Coronary artery (tissue), 2 donors: ENCODE measurements around the gene UBFD1.
"Not testable (repeated sequence)": the region's sequence is repeated elsewhere in the genome, so short reads cannot be mapped to it uniquely, and the experiment has no call there.

Experiments used
- DNase-seq: peaks from one replicate; pipeline ENCODE4 v3.0.0-alpha.2; 2017; ENCODE audit warnings: low spot score
- H3K27ac ChIP-seq, 2 donors: fragments of 200-600 bp; sonication (generic); one replicate each; pipeline ENCODE4 v1.5.1; 2016 to 2019
- H3K4me3 ChIP-seq: fragments of 200-600 bp; sonication (generic); 2 replicates; pipeline ENCODE4 v1.5.1; 2016; ENCODE audit warnings: mild to moderate bottlenecking, moderate library complexity
- TF ChIP-seq, protein P1 (sequence below): fragments of 200-600 bp; sonication (generic); IDR thresholded peaks from one replicate; pipeline ENCODE4 v1.5.1; 2019; ENCODE audit warnings: antibody characterized with exemption

The UBFD1 gene, protein sequence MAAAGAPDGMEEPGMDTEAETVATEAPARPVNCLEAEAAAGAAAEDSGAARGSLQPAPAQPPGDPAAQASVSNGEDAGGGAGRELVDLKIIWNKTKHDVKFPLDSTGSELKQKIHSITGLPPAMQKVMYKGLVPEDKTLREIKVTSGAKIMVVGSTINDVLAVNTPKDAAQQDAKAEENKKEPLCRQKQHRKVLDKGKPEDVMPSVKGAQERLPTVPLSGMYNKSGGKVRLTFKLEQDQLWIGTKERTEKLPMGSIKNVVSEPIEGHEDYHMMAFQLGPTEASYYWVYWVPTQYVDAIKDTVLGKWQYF

DNA sequence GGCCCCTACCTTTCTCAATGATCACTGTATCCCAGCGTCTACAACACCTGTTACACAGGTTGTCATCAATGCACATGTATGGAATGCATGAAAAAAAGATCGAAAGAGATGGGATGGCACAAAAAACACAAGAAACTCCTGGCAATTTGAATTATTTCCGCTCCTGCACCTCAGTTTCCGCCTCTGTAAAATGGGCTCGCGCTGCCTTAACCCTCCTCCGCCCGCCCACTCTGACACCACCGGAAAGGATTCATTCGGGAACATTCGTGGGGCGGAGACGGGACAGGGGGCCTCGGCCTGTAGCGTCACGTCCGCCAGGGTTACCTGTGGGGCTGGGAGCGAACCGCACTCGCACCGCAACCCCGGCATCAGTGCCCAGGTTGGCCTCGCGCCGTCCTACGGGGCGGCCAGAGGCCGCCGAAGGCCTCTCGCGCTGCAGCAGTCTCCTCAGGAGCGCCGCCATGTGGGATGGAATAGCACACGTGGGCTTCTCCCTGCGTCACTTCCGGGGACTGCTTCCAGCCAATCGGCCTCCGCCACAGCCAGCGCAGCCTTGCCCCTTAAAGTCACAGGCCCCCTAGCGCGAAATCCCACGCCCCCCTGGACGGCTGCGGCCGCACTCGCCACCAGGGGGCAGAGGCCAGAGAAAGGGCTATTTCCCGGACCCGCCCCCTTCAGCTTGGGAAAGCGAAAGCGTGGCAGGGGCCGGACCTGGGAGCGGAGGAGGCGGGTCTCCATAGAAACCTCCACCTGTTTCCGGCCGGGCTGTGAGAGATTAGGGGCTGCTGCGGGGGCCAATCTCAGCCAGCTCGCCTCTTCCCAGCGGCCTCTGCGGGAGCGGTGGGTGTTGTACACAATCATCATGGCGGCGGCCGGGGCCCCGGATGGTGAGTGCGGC is at the start of gene UBFD1, which contains the start of gene EARS2:
UBFD1 (plus strand) TSS at position 847 of the 898 bp plus-strand sequence; CDS start at position 863, 16 bp downstream.
EARS2 (minus strand) TSS at position 470 of the 898 bp plus-strand sequence; CDS start at position 463, 7 bp downstream.
- DNase-seq: peak; percentile 99
- TF ChIP-seq, protein P1, sequence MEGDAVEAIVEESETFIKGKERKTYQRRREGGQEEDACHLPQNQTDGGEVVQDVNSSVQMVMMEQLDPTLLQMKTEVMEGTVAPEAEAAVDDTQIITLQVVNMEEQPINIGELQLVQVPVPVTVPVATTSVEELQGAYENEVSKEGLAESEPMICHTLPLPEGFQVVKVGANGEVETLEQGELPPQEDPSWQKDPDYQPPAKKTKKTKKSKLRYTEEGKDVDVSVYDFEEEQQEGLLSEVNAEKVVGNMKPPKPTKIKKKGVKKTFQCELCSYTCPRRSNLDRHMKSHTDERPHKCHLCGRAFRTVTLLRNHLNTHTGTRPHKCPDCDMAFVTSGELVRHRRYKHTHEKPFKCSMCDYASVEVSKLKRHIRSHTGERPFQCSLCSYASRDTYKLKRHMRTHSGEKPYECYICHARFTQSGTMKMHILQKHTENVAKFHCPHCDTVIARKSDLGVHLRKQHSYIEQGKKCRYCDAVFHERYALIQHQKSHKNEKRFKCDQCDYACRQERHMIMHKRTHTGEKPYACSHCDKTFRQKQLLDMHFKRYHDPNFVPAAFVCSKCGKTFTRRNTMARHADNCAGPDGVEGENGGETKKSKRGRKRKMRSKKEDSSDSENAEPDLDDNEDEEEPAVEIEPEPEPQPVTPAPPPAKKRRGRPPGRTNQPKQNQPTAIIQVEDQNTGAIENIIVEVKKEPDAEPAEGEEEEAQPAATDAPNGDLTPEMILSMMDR: peak; percentile 82
- H3K4me3 ChIP-seq: peak within 1 kb of the TSS; percentile 81
- H3K27ac ChIP-seq: peak within 1 kb of the TSS; percentile 91 to 93

DNA sequence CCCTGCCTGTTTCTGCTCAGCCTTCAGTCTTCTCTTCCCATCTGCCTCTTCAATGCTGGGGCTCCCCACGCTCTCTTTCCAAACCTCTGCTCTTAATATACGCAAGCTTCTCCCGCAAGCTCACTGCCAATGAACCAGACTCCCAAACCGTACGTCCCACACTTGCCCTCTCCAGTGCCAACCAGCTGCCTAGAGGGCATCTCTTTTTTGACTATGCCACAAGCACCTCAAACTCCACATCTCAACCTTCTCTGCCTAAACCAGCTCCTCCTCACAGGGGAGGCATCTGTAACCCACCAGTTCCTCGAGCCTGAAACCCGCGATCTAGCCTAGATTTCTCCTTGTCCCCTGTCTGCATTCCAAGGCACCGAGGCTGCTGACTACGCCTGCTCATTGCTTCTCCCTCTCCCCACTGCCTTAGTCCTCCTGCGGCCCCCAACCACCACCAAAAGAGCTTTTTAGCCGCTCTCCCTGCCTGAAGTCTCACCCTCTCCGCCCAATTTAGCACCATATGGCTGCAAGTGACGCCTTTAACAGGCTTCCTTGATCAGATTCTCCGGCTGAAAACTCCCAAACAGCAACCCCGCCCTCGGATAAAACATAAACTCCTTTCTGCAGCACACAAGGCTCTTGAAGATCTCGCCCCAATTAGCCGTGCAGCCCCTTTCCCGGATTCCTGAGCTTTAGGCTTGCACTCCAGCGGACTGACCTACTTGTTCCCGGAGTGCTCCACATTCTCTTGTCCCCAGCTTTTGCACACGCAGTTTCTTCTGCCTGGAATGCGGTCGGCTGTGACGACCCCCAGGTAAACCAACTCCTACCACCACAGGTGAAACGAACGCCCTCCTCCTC is 48.7 kb upstream of the UBFD1 start:
- Histone ChIP-seq H3K27ac (peak overlapping the region in 1 of 2 donors; percentile 60), H3K4me3 (peak overlapping the region; percentile 92)
- DNase-seq: no peak
- TF ChIP-seq, protein P1: no peak

DNA sequence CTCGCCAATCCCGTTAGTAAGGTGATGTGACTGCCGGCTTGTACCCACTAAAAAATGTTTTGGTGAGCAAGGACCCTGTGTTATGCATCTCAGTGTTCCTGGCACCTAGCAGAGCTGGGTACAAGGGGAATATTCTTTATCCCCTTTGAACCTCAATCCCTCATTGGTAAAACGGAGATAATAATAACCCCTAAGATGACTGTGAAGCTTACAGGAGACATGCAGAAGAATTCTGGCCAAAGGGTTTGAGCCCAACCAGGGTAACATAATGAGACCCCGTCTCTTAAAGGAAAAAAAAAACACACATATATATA is 48.1 kb upstream of the UBFD1 start:
- DNase-seq: no peak
- peak overlapping the region; percentile 60 to 84 for H3K27ac ChIP-seq
- TF ChIP-seq, protein P1: no peak
- peak overlapping the region; percentile 92 for H3K4me3 ChIP-seq

DNA sequence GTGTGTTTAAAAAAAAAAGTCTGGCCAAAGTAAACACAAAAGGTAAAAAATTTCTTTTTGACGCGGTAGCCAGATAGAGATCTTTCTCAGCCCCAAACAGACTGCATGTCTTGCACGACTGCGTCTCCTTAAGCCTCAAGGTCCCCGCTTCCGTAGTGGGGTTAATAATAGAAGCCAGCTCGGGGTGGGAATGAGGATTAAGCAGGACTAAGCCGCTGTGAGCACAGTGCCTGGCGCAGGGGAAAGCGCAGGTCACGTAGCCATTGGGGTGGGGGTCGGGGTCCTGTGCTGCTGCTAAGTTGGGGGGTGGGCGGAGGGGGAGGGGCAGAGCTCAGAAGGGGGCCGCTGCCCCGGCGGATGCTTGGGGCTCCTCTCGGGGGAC is 47.8 kb upstream of the UBFD1 start:
- H3K27ac ChIP-seq: peak overlapping the region; percentile 84 to 88
- TF ChIP-seq, protein P1: no peak
- H3K4me3 ChIP-seq: peak overlapping the region; percentile 92
- no peak for DNase-seq

DNA sequence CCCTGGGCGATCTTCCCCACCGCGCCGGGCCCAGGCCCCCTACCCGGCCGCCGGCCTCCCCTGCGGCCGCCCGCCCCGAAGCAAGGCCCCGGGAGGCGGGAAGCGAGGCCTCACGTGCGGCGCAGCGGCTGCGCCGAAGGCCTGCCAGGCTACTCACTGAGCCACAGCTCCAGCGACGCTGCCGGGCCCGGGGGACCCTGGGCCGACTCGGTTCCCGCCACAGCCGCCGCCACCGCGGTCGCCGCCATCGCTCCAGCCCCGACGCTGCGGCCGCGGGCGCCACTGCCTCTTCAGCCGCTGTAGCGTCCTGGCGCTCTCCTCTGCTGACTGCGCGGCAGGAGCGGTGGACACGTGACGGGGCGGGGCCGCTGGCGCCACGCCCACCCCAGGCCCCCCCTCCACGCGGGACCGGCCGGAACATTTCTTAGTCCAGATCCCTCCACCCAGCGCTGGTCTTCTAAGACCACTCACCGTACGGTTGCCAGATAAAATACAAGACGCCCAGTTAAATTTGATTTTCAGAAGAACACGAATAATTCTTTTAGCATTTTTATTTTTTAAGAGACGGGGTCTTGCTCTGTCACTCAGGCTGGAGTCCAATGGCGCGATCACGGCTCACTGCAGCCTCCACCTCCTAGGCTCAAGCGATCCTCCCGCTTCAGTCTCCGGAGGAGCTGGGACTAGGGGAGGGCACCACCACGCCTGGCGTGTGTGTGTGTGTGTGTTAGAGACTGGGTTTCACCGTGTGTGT is 47.2 kb upstream of the UBFD1 start, which contains the start of gene GGA2:
GGA2 (minus strand) TSS at position 331 of the 751 bp plus-strand sequence; CDS start at position 248, 83 bp downstream.
- Histone ChIP-seq H3K4me3 (peak within 1 kb of the TSS; percentile 92), H3K27ac (peak within 1 kb of the TSS; percentile 84 to 88)
- TF ChIP-seq, protein P1: no peak
- DNase-seq: peak; percentile 93

DNA sequence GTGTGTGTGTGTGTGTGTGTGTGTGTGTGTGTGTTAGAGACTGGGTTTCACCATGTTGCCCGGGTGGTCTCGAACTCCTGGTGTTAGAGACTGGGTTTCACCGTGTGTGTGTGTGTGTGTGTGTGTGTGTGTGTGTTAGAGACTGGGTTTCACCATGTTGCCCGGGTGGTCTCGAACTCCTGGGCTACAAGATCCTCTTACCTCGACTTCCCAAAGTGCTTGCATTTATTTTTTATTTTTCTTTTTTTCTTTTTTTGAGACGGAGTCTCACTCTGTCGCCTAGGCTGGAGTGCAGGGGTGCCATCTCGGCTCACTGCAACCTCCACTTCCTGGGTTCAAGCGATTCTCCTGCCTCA is 46.6 kb upstream of the UBFD1 start:
- Histone ChIP-seq H3K4me3 (peak overlapping the region; percentile 92), H3K27ac (peak overlapping the region; percentile 84 to 88)

More for the DNA sequence above, 46.6 kb upstream of the UBFD1 start:
- not testable (repeated sequence) for DNase-seq
